Fibroblast of pulmonary artery (primary cell): Measurements from ENCODE around the gene PRDM1.
A peak's percentile ranks its signal among the peaks of the same experiment; 100 is the strongest.

Experiments used
- DNase-seq: peaks from one replicate; pipeline ENCODE4 v3.0.0-alpha.2; 2010; ENCODE audit warnings: low read depth
- H3K4me3 ChIP-seq: replicated peaks from 2 replicates; pipeline ENCODE4 v1.5.1; 2011; ENCODE audit warnings: low read depth, mild to moderate bottlenecking, control low read depth, low read length, moderate library complexity
- CTCF ChIP-seq: IDR thresholded peaks from 2 replicates; pipeline ENCODE4 v1.5.1; 2011; ENCODE audit warnings: mild to moderate bottlenecking, control low read depth, low read length, inconsistent platforms; ENCODE audit errors: missing control alignments

Gene PRDM1

GRCh38 chr6:106085984-106086813 is at the start of gene PRDM1:
PRDM1 (plus strand) TSS chr6:106086336; CDS start chr6:106086554, 218 bp downstream.
- peak; percentile 47 for DNase-seq
- TF ChIP-seq CTCF = no peak
- H3K4me3 ChIP-seq = peak within 1 kb of the TSS; percentile 56

GRCh38 chr6:106037060-106037459 is 49.1 kb upstream of the PRDM1 start:
- no peak for DNase-seq
- H3K4me3 ChIP-seq = no peak overlapping the region
- TF ChIP-seq CTCF = no peak

- no peak for TF ChIP-seq CTCF
- DNase-seq = no peak
- H3K4me3 ChIP-seq = no peak overlapping the region
Measured at GRCh38 chr6:106039897-106040592, 46.1 kb upstream of the PRDM1 start.

- no peak for TF ChIP-seq CTCF
- no peak for DNase-seq
- H3K4me3 ChIP-seq = no peak overlapping the region
Measured at GRCh38 chr6:106044151-106044550, 42.0 kb upstream of the PRDM1 start.

- TF ChIP-seq CTCF = no peak
- DNase-seq = no peak
- no peak overlapping the region for H3K4me3 ChIP-seq
Measured at GRCh38 chr6:106045077-106045476, 41.1 kb upstream of the PRDM1 start.

- no peak overlapping the region for H3K4me3 ChIP-seq
- no peak for DNase-seq
- TF ChIP-seq CTCF = no peak
Measured at GRCh38 chr6:106046116-106046853, 39.9 kb upstream of the PRDM1 start.
